Stimulated activated naive CD8-positive, alpha-beta T cell treated with anti-CD3 and anti-CD28 coated beads, Interleukin-15, Interleukin-2, amounts not matched to agents 100 U/mL and 50 U/mL, for 24 hours (primary cell): ENCODE measurements around the gene SKI.

Experiments
- ATAC-seq: fragments of 150-1000 bp; cut with Tn5 transposase; one replicate; pipeline ENCODE4 v1.10.0; 2021
- DNase-seq: peaks from one replicate; pipeline ENCODE4 v3.0.0; 2021

The SKI gene

DNA sequence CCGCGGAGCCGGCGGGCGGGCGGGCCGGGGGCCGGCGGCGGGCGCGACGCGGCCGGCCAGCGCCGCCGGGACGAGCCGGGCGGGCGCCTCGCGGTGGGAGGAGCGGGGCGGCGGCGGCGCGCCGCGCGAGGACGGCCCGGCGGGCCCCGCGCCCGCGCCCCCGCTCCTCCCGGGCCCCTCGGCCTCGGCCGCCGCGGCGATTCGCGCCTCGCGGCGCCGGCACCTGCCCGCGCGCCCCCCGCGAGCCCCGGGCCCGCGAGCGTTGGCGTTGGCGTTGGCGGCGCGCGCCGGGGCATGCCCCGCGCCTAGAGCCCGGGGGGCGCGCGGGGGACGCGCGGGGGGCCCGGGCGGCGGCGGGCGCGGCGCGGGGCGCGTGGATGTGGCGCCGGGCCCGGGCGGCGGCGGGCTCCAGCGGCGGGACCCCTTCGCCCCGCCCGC, at the start of gene SKI:
Gene SKI, plus strand, starts transcription at position 163 of the 438 bp plus-strand sequence. CDS start 448 bp downstream, outside the sequence.
- ATAC-seq (no peak), DNase-seq (no peak)

DNA sequence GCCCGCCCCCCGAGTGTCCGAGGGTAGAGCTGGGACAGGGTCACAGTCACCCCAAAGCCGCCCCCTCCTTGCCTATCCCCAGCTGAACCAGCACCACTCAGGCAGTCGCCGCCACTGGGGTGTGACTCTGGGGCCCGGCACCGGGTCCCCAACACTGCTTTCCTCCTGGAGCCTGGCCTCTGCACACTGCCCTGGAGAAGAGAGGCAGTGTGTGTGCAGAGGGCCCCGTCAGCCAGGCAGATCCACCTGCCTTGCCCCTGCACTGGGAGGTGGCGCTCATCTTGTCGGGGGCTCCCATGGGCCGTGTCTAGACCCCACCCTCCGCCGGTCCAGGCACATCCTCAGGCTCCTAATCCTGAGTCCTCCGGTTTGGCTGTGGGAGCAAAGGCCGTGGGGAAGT, 49.2 kb upstream of the SKI start:
- DNase-seq (no peak), ATAC-seq (no peak)

DNA sequence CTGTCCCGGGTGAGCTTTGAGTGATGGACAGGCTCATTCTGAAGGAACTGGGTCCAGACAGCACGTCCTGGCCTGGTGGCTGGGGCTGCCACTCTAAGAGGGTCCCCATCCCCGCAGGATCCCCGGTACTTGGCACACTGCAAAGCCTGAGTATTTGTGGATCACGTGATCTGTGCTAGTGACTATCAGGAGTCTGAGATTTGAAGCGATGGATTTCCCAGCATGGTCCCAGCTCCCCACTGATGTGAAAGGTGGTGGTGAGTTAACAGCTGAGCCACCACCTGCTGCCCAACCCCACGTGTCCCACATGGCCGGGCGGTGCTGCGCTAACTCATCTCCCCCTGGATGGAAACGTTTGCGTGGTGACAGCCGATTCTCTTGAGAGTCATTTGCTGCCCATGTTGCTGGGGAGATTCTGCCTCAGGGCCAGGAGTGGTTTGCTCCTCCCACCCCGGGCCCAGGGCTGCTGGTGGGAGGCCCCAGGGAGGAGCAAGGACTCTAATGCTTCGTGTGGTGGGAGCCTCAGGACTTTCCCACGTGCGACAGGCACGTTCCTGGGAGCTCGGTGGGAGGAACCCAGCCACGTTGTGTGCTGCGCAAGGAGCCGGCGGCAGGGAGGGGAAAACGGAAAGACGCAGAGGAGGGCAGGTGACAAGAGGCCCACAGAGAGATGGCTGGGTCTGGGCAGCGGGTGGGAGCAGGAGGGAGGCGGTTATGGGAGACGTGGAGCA, 48.7 kb upstream of the SKI start:
- ATAC-seq (no peak), DNase-seq (no peak)

DNA sequence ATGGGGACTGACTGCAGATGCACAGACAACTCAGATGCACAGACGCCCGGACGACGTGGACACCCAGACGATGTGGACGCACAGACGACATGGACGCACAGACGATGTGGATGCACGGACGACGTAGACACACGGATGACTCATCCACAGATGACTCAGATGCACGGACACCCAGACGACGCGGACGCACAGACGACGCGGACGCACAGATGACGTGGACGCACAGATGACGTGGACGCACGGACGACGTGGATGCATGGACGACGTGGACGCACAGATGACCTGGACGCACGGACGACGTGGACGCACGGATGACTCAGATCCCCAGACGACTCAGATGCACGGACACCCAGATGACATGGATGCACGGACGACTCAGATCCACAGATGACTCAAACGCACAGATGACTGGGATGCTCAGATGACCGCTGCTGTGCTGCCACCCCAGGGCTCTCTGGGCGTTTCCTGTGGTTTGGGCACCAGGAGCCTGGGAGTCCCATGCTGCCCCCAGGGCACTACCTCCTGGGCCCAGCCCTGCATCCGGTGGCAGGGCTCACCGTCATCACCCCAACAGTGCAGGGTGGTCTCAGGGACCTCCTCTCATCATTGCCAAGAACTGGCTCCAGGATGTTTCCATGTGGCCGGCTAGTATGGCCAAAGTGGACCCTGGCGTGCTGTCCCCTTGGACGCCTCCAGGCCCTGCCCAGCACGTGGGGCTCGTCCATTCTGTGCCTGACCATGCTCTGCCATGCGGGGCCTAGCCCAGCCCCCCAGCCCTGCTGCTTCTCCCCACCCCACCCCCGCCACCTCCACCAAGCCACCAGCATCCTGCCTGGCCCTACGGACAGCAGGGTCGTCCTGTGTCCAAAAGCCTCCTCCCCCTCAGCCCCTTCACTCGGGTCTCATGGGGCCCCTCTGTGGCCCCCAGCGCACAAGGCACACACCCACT, 47.5 kb upstream of the SKI start:
- DNase-seq, result no peak
- ATAC-seq, result no peak

GRCh38 chr1:2181271-2181670, 46.8 kb upstream of the SKI start:
- DNase-seq, result no peak
- no peak for ATAC-seq

DNA sequence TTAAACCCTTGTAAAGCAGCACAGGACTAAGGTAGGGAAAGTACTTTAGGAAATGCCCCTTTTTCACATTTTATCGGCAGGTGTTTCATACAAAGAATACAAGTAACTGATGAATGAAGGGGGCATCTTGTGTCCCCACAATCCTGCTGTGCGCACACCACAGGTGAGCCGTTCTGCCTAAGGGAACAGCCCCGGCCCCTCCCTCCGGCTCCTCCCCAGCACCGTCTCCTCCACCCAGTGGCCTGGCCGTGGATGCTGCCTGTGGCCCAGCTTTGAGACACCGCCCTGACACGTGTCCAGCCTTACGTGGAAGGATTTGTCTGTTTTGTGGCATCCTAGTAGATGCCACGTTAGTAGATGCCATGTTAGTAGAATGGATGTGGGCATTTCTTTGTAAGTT, 46.4 kb upstream of the SKI start:
- no peak for DNase-seq
- no peak for ATAC-seq

- DNase-seq, result no peak
- no peak for ATAC-seq
Observed at GRCh38 chr1:2182376-2182775, 45.7 kb upstream of the SKI start.

DNA sequence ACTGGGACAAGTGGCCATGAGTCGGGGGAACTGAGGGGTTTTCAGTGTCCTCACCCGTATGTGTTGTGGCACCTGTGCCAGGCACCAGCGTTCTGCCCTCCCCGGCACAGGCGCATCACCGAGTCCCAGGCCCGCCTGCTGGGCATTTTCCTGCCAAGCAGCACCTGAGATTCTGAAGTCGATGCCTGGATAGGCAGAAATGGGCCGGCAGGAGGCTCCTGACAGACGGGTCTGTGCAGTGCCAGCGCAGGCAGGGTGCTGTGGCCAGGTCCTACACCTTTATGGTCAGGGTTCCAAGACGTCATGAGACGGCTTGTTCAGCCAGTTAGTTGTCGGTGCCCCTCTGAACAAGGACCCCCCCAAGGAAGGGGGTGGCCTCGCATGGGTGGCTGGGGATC, 44.2 kb upstream of the SKI start:
- ATAC-seq (no peak), DNase-seq (no peak)

GRCh38 chr1:2184531-2184930, 43.6 kb upstream of the SKI start:
- ATAC-seq (no peak), DNase-seq (no peak)

GRCh38 chr1:2184934-2185333, 43.2 kb upstream of the SKI start:
- DNase-seq (no peak), ATAC-seq (no peak)

GRCh38 chr1:2185880-2186855, 42.0 kb upstream of the SKI start:
- DNase-seq (no peak), ATAC-seq (no peak)

GRCh38 chr1:2186901-2187300, 41.2 kb upstream of the SKI start:
- no peak for ATAC-seq
- DNase-seq, result no peak

DNA sequence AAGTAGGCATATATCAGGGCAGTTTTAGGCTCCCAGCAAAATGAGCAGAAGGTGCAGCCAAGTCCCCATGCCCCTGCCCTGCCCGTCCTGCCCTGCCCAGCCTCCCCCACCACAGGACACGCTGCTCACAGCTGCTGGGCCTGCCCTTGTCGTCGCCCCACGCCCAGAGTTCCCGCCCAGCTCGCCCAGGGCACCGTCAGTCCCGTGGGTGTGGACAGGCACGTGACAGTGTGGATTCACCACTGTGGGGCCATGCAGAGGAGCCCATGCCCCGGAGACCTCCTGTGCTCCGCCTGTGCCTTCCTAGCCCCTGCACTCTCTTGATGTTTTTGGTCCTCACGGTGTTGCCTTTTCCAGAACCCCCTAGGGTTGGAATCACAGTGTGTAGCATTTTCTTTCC, 40.5 kb upstream of the SKI start:
- no peak for ATAC-seq
- no peak for DNase-seq

- DNase-seq (no peak), ATAC-seq (no peak)
Observed at GRCh38 chr1:2188336-2188735, 39.8 kb upstream of the SKI start.

DNA sequence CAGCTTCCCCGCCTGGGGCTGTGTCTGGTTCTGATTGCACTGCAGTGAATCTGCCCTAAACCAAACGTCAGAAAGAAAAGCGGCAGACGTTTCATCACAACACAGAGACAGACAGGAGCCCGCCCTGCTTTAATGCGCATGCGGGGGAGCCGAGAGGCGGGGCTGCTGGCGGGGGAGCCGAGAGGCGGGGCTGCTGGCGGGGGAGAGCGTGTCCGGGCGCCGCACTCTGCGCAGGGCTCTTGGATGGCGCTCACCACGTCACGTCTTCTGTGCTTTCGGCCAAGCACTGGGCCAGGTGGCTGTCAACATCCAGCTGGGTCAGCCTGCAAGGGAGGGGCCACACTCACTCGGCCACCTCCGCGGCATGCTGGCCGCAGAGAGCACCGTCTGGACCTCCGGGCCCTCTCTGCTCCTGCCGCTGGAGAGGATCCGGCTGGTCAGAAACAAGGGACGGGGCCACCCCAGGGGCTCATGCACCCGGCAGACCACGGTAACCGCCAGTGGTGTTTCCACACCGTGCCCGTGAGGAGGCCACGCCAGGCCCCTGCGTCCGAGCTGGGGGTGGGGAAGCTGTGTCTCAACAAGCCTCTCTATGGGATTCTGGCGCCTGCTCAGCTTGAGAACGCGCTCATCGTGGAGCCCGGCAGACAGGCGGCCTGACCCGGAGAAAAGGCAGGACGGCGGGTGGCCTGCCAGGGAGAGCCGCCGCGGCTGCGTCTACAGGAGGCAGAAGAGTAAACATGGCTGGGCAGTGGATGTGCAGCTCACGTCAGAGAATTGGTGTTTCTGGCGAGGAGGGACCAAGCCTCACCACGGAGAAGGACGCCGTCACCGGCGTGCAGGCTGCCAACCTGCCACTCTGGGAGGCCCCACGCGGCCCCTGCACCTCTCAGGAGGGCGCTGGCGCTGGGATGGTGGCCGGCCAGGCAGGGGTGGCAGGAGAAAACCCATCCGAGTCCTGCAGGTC, 38.4 kb upstream of the SKI start:
- DNase-seq, result peak; percentile 94
- ATAC-seq, result peak; percentile 85

DNA sequence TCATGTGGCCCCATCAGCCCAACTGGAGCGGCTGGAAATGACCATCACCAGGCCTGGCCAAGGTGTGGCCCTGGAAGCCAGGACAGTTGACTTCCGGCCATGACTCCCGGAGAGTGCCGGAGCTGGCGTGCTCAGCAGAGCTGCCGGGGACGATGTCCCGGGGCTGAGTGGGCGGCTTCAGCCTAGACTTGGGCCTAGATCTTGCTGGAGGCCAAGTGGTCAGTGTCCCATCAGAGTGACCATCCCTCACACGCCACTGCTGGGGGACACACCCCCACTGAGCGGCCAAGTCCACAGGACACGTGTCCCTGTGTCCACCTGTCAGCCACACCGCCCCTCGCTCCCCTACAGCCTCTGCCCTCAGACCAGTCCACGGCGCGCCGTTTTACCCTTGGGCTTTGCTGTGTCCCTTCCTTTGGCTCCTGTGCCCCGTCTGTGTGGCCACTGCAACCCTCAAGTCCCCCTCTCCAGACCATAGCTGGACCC, 37.6 kb upstream of the SKI start:
- no peak for DNase-seq
- ATAC-seq, result no peak

DNA sequence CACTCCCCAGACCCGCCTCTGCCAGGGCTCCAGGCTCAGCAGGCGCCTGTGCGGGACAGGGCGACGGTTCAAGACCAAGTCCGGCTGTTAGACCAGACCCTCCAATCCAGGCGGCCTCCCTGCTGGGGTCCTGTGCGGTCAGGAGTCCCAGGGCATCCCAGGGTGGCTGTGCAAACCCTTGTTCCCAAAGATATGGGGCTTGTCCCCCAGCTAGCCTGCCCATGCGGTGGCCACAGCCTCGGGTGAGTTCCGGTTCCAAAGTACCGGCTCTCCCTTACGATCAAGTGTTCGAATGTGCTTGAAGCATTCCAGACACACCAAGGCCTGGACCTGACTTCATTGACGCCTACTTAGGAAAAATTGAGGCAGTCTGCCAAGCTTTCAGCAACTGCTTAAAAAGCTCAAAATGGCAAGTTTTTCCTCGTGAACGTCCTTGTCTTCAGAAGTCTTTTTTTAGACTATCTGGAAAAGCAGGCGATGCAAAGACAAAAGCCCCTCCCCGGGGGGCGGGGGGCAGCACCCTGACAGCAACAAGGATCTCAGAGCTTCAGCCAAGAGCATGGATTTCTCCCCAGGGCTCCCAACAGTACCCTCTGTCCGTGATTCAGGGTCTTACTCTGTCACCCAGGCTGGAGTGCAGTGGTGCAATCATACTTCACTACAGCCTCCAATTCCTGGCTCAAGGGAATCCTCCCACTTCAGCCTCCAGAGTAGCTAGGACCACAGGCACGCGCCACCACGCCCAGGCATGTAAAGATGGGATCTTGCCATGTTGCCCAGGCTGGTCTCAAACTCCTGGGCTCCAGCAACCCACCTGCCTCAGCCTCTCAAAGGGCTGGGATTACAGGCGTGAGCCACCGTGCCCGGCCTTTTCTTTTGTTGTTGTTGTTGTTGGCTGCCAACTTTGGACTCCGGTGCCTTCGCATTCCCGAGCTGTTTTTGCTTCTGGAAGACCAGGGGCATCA, 35.8 kb upstream of the SKI start:
- no peak for DNase-seq
- no peak for ATAC-seq

DNA sequence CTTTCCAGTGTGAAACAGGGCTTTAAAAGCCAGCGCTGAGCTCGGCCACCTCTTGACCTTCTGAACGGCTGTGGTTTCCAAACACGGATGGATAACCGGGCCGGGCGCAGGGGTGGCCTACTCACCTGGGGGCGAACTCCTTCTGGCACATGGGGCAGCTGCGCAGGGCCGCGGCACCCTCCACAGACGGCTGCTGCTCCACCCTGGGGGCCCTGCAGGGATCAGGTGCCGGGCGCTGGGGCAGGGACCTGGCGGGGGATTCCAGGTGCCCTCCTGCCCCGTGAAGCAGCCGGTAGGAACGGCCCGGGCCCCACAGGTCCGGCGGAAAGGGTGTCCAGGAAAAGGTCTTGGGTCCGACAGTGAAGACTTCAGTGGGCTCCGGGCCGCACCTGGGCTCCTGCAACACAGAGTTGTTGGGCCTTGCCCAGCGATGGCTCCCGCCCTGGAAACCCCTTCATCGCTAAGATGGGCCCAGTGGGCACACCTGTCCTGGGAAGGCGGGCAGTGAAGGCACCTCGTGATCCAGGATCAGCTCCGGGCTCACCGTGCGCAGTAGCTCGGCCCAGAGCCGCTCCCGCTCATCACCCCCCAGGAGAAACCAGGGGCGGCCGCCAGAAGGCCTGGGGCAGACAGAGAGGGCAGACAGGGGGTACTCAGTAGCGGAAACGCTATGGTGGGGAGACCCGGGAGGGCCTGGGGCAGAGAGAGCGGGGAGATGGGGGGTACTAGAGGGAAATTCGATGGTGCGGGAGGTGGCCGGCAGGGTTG, 34.4 kb upstream of the SKI start:
- ATAC-seq, result no peak
- DNase-seq, result no peak
